ENCODE data around the gene RAP1GAP. TPM values are rescaled to one million over a fixed set of nuclear protein-coding genes. Genes with fewer than 3 reads are reported as not detected.
"Not testable (repeated sequence)": the region's sequence is repeated elsewhere in the genome, so short reads cannot be mapped to it uniquely, and the experiment has no call there.

Gene RAP1GAP
- total RNA-seq, 4 donors from 2014 or later = 0.46 to 0.75 TPM; not detected in 2

DNA sequence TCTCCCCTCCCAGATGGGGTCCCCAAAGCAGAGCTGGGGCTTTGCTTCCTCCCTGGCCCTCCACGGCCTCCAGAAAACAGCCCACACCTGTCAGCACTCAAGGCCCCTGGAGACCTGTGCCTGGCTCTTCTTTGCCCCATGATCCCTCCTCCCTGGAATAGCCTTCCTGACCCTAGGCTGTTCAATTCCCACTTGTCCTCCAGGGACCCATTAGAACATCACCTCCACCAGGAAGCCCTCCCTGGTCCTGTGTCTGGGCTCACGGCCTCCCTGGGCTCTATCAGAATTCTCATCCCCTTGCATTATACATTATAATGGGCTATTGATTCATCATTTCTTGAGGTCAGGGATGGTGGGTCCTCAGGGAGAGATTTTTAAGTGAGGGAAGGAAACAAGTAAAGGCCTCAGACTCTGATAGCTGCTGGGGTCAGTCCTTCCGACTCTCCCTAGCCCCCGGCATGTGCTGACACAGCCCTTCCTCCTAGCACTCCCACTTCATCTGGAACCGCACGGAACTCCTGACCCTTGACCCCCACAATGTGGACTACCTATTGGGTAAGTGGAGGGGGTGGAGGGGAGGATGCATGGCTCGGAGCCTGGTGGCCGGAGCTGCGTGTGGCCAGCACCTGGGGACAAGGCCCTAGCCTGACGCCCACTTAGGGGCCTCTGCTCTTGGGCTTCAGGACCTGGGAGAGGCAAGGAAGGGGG lies 99.2 kb downstream of the RAP1GAP start:
- intact Hi-C loops (cut with DNase I; ENCODE audit: low total_unique reads) = no loop called here
- no peaks in the 10 kb centered on the region for H3K36me3 ChIP-seq
- H3K4me3 ChIP-seq = no peak overlapping the region
- H3K27ac ChIP-seq = no peak overlapping the region
- no peak for ATAC-seq
- no peak for DNase-seq
- in situ Hi-C loops (cut with MboI; ENCODE audit: low sequenced_read_pairs in 4 of 4) = no loop called here
- peaks cover 8% of the 10 kb centered on the region in 2 donors for H3K4me1 ChIP-seq
- H3K27me3 ChIP-seq = no peaks in the 10 kb centered on the region
- TF ChIP-seq CTCF (IDR thresholded peaks at IDR 0.05 in 4 of 5, conservative IDR thresholded peaks at IDR 0.05 in 1 of 5) (no peak), POLR2A (IDR thresholded peaks at IDR 0.05) (no peak)
- no peaks in the 10 kb centered on the region for H3K9me3 ChIP-seq

GRCh38 chr1:21568809-21569385 lies 100.3 kb downstream of the RAP1GAP start:
- TF ChIP-seq CTCF (IDR thresholded peaks at IDR 0.05 in 4 of 5, conservative IDR thresholded peaks at IDR 0.05 in 1 of 5) (no peak), POLR2A (IDR thresholded peaks at IDR 0.05) (no peak)
- intact Hi-C loops (cut with DNase I; ENCODE audit: low total_unique reads) (no loop called here), in situ Hi-C loops (cut with MboI; ENCODE audit: low sequenced_read_pairs in 4 of 4) (no loop called here)
- Histone ChIP-seq H3K27me3 (no peaks in the 10 kb centered on the region), H3K9me3 (no peaks in the 10 kb centered on the region), H3K4me1 (peaks cover under 1 to 2% of the 10 kb centered on the region in 2 donors), H3K4me3 (no peak overlapping the region), H3K36me3 (no peaks in the 10 kb centered on the region), H3K27ac (no peak overlapping the region)
- no peak for DNase-seq
- ATAC-seq = no peak

DNA sequence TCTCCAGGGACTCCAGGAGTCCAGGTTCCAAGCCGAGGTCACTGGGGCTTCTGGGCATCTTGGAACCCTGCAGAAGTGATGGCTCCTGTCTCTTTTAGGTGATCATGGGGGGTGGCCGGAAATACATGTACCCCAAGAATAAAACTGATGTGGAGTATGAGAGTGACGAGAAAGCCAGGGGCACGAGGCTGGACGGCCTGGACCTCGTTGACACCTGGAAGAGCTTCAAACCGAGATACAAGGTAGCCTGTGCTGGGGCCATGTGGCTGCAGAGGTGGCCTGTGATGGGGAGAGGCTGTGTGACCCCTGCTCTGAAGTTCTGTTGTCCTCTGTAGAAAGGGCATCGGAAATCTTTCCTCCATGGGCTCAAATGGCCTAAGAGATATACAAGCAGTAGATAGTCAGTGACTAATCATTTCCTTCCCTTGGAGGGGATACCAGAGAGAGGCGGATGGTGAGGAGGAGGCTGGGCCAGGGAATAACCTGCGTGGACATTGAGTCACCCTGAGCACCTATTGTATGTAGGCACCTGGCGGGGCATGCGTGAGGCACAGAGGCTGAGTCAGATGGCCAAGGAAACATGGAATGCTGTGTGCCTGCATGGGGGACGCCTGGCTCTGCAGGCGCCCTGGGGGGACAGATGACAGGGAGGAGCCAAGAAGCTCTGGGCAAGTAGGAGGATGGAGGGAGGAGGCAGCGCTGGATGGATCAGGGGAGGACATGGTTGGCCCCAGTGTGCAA lies 101.0 kb downstream of the RAP1GAP start:
- DNase-seq (no peak), ATAC-seq (no peak)
- no peak overlapping the region for H3K27ac ChIP-seq
- no peaks in the 10 kb centered on the region for H3K4me1 ChIP-seq
- H3K9me3 ChIP-seq = no peaks in the 10 kb centered on the region
- H3K27me3 ChIP-seq = no peaks in the 10 kb centered on the region
- intact Hi-C loops (cut with DNase I; ENCODE audit: low total_unique reads) (no loop called here), in situ Hi-C loops (cut with MboI; ENCODE audit: low sequenced_read_pairs in 4 of 4) (no loop called here)
- no peaks in the 10 kb centered on the region for H3K36me3 ChIP-seq
- H3K4me3 ChIP-seq = no peak overlapping the region
- no peak for TF ChIP-seq POLR2A (IDR thresholded peaks at IDR 0.05)
- TF ChIP-seq CTCF (IDR thresholded peaks at IDR 0.05 in 4 of 5, conservative IDR thresholded peaks at IDR 0.05 in 1 of 5) = no peak

DNA sequence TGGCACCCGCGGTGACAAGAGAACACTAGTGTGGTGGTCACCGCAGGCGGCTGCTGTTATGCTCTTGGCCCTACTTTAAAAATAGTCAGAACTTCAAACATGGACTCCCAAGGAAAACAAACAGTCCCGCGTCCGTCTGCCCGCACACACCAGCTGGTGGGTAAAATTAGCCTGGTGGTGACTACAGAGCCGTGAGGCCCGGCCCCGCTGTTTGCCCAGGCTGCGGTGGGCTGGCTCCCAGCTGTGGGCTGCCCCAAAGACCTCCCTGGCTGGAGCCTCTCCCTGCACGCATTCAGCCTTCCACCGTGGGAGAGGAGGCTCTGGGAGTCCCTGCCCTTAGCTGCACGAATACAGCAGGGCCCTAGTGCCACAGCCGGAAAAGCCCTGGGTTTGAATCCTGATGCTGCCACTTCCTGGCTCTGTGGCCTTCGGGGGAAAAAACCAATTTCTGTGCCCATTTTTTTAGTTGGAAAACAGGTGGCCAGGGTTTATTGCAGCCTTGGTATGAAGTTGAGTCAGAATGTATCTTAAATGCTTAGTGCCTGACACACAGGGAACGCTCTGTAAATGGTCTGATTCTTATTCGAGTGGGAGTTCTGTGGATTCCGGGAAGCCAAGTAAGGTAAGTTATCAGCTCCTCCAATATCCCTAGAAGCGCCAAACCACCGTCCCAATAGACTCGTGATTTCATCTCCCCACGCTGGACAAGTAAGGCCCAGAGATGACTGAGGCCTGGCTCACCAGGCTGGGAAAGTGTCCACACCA lies 101.7 kb downstream of the RAP1GAP start:
- no peak for DNase-seq
- no peaks in the 10 kb centered on the region for H3K4me1 ChIP-seq
- no peak for ATAC-seq
- no peak overlapping the region for H3K27ac ChIP-seq
- H3K27me3 ChIP-seq = no peaks in the 10 kb centered on the region
- in situ Hi-C loops (cut with MboI; ENCODE audit: low sequenced_read_pairs in 4 of 4) (no loop called here), intact Hi-C loops (cut with DNase I; ENCODE audit: low total_unique reads) (no loop called here)
- TF ChIP-seq POLR2A (IDR thresholded peaks at IDR 0.05) (no peak), CTCF (IDR thresholded peaks at IDR 0.05 in 4 of 5, conservative IDR thresholded peaks at IDR 0.05 in 1 of 5) (no peak)
- no peaks in the 10 kb centered on the region for H3K9me3 ChIP-seq
- H3K36me3 ChIP-seq = no peaks in the 10 kb centered on the region
- no peak overlapping the region for H3K4me3 ChIP-seq

DNA sequence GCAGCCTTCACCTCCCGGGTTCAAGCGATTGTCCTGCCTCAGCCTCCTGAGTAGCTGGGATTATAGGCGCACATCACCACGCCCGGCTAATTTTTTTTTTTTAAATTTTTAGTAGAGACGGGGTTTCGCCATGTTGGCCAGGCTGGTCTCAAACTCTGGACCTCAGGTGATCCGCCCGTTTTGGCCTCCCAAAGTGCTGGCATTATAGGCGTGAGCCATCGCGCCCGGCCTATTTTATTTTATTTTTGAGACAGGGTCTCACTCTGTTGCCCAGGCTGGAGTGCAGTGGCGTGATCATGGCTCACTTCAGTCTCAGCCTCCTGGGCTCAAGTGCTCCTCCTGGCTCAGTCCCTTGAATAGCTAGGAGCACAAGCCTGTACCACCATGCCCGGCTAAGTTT lies 102.8 kb downstream of the RAP1GAP start:
- H3K4me1 ChIP-seq; H3K9me3 ChIP-seq; H3K27me3 ChIP-seq; ATAC-seq; H3K27ac ChIP-seq; in situ Hi-C loops (cut with MboI; ENCODE audit: low sequenced_read_pairs in 4 of 4); DNase-seq; intact Hi-C loops (cut with DNase I; ENCODE audit: low total_unique reads); H3K36me3 ChIP-seq; H3K4me3 ChIP-seq: not testable (repeated sequence)

All from gastrocnemius medialis (tissue), 4 donors.